GM13976 (cell line): ENCODE data around the gene CPT1B.

ENCODE experiments used
- DNase-seq: peaks from one replicate; pipeline ENCODE4 v3.0.0; 2012; ENCODE audit warnings: low spot score
- CTCF ChIP-seq: IDR thresholded peaks from 2 replicates; pipeline ENCODE4 v1.5.1; 2012; ENCODE audit warnings: borderline replicate concordance, mild to moderate bottlenecking; ENCODE audit not compliant: insufficient read depth; ENCODE audit errors: extremely low read depth, missing control alignments, control extremely low read depth
- in situ Hi-C: fragments of 300-500 bp; cut with MboI; formaldehyde crosslinking; loops from one replicate; pipeline ENCODE4 v1.12.0; 2022; ENCODE audit warnings: low sequenced_read_pairs, mixed read lengths, inconsistent platforms; ENCODE audit not compliant: unreplicated experiment

CPT1B gene

GRCh38 chr22:50525104-50525857 is 52.9 kb downstream of the CPT1B start, which contains the start of gene SCO2:
Gene SCO2, minus strand, starts transcription at chr22:50525598. Its CDS starts 1,187 bp downstream, at chr22:50524411.
- DNase-seq, result peak; percentile 98
- TF ChIP-seq CTCF, result peak; percentile 67
- in situ Hi-C loops, result no loop called here

- no peak for TF ChIP-seq CTCF
- in situ Hi-C loops, result no loop called here
- DNase-seq, result no peak
These were observed 53.5 kb downstream of the CPT1B start for GRCh38 chr22:50524676-50525103.

GRCh38 chr22:50523806-50524675 is 54.2 kb downstream of the CPT1B start:
- in situ Hi-C loops, result no loop called here
- no peak for DNase-seq
- TF ChIP-seq CTCF, result no peak

- no peak for DNase-seq
- no peak for TF ChIP-seq CTCF
- in situ Hi-C loops, result no loop called here
These were observed 54.8 kb downstream of the CPT1B start for GRCh38 chr22:50523458-50523805.

- in situ Hi-C loops, result no loop called here
- no peak for DNase-seq
- no peak for TF ChIP-seq CTCF
These were observed 55.3 kb downstream of the CPT1B start for GRCh38 chr22:50522806-50523438.

GRCh38 chr22:50522208-50522805 is 55.9 kb downstream of the CPT1B start:
- TF ChIP-seq CTCF, result no peak
- DNase-seq, result no peak
- in situ Hi-C loops, result no loop called here
